GM10248 (cell line): ENCODE results near the gene LRRC4C.

Experiments
- CTCF ChIA-PET: fragments of 300-600 bp; sonication (Branson Sonifier 250); formaldehyde crosslinking; extraction: SDS; loops from one replicate; lab custom pipeline; 2021; ENCODE audit warnings: antibody characterized with exemption; lab: Yijun Ruan, JAX
- POLR2A ChIA-PET: fragments of 350-650 bp; sonication (Branson Sonifier 250); formaldehyde crosslinking; extraction: SDS; loops from one replicate; lab custom pipeline; 2020; ENCODE audit warnings: antibody characterized with exemption; lab: Yijun Ruan, JAX
- DNase-seq: peaks from one replicate; pipeline ENCODE4 v3.0.0; 2012; ENCODE audit errors: extremely low spot score
- TF ChIP-seq, protein P1 (sequence below): IDR thresholded peaks from 2 replicates; pipeline ENCODE4 v1.5.1; 2012; ENCODE audit warnings: mild to moderate bottlenecking, low read depth; ENCODE audit errors: extremely low read depth, missing control alignments, control extremely low read depth

LRRC4C gene

DNA sequence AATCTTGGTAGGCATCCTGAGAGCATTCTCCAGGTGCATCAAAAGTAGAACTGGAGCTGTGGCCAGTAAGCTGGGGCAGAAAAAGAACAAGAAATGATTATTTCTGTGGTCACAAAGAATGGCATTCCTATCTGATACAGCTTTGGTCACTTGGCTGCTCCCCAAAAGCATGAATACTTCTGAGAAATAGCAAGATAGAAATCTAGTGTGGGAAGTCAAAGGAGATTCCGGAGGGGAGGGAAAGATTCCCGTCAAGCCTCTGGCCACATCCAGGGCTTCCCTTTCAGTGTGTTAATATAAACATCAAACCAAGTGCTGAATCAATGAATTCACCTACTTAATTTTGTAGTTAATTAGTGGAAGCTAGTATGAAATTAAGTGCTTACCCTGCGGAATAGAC, 1185.4 kb downstream of the LRRC4C start:
- TF ChIP-seq, protein P1, sequence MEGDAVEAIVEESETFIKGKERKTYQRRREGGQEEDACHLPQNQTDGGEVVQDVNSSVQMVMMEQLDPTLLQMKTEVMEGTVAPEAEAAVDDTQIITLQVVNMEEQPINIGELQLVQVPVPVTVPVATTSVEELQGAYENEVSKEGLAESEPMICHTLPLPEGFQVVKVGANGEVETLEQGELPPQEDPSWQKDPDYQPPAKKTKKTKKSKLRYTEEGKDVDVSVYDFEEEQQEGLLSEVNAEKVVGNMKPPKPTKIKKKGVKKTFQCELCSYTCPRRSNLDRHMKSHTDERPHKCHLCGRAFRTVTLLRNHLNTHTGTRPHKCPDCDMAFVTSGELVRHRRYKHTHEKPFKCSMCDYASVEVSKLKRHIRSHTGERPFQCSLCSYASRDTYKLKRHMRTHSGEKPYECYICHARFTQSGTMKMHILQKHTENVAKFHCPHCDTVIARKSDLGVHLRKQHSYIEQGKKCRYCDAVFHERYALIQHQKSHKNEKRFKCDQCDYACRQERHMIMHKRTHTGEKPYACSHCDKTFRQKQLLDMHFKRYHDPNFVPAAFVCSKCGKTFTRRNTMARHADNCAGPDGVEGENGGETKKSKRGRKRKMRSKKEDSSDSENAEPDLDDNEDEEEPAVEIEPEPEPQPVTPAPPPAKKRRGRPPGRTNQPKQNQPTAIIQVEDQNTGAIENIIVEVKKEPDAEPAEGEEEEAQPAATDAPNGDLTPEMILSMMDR, result no peak
- DNase-seq, result no peak
- ChIA-PET POLR2A (no interaction called here), CTCF (interaction anchor here (1.1 to 1.4 kb wide), 2 partner anchors 20 to 41 kb away, joined by 3 to 8 read pairs; no protein-coding TSS in a partner anchor)

GRCh38 chr11:40273192-40273732, 1186.2 kb downstream of the LRRC4C start:
- POLR2A ChIA-PET, result no interaction called here
- TF ChIP-seq, protein P1, result no peak
- CTCF ChIA-PET, result no interaction called here
- no peak for DNase-seq

GRCh38 chr11:40271361-40271760, 1188.1 kb downstream of the LRRC4C start:
- TF ChIP-seq, protein P1, result no peak
- CTCF ChIA-PET, result interaction anchor here (1.3 kb wide), 1 partner anchor 23 kb away, joined by 4 read pairs; no protein-coding TSS in a partner anchor
- POLR2A ChIA-PET, result no interaction called here
- no peak for DNase-seq

DNA sequence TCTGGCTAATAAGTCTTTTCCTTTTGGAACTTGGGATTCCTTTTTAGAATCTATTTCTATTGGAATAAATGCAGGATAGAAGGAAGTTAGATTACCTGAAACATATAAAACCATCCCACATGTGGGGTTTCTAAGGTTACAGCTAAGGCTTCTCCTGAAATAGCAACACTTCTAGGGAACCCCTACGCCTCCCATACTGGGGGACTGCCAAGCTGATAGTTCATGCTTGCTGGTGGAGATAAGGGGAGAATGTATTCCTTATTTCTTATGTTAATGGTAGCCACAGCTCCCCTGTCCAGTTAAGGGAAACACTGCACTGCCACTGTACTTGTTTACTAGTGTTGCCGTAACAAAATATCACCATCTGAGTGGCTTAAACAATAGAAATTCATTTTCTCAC, 1189.6 kb downstream of the LRRC4C start:
- DNase-seq, result no peak
- ChIA-PET CTCF (no interaction called here), POLR2A (no interaction called here)
- TF ChIP-seq, protein P1, result no peak

DNA sequence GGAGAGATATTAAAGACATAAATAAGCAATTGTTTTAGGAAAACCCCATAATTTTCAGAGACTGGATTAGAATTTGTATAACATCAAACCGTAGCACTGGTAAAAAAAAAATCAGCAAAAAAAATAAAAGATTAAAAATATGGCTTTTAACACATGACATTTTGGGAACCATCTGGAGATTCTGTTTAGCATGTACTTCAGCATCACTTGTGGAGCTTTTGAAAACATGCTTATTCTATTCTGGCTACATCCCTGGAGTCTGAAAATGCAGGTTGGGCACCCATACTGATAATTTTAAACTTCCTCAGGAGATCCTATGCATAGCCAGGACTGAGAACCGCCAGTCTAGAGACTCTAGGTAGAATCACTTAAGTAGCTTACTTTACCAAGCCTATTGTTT, 1190.9 kb downstream of the LRRC4C start:
- no peak for DNase-seq
- ChIA-PET CTCF (interaction anchor here (1.5 kb wide), 1 partner anchor 33 kb away, joined by 5 read pairs; no protein-coding TSS in a partner anchor), POLR2A (no interaction called here)
- TF ChIP-seq, protein P1, result no peak

- ChIA-PET CTCF (no interaction called here), POLR2A (no interaction called here)
- TF ChIP-seq, protein P1, result no peak
- DNase-seq, result no peak
These were observed 1204.0 kb downstream of the LRRC4C start for GRCh38 chr11:40255457-40255856.

DNA sequence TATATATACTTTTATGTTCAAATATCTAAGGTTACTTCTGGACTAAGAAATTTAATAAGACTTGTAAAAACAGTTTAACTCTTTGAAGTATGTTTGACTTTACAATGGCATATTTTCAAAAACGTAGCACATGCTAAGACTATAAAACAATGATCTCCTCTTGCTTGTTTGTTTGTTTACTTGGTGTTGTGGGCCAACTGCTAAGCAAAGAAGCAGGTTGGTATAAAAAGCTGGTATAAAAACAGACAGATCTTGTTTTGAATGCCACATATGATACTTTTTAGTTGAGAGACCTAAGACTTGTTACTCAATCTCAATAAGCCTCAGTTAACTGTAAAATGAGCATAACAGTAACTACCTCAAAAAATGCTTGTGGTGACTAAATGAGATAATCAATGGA, 1206.3 kb downstream of the LRRC4C start:
- no peak for DNase-seq
- POLR2A ChIA-PET, result no interaction called here
- CTCF ChIA-PET, result no interaction called here

More for the DNA sequence above, 1206.3 kb downstream of the LRRC4C start:
- TF ChIP-seq, protein P1, result no peak
